DND-41 (cell line): ENCODE data around the gene TAB2.

Source experiments
- ATAC-seq: fragments of 200-7000 bp; cut with Tn5 transposase; 3 replicates; pipeline ENCODE4 v1.9.1; 2021; ENCODE audit warnings: low read depth; ENCODE audit not compliant: insufficient read depth
- DNase-seq: peaks from one replicate; pipeline ENCODE4 v3.0.0-alpha.2; 2020
- H2AFZ ChIP-seq: 2 replicates; pipeline ENCODE4 v1.6.0; 2012; ENCODE audit warnings: low read depth, low read length
- H3K27ac ChIP-seq: 2 replicates; pipeline ENCODE4 v1.5.1; 2012; ENCODE audit warnings: low read length, inconsistent platforms
- H3K27me3 ChIP-seq: fragments of 200-600 bp; sonication (generic); 2 replicates; pipeline ENCODE4 v1.6.0; 2012; ENCODE audit warnings: low read length, mild to moderate bottlenecking, inconsistent platforms; ENCODE audit not compliant: insufficient read depth, poor library complexity
- H3K36me3 ChIP-seq: 2 replicates; pipeline ENCODE4 v1.5.1; 2012; ENCODE audit warnings: low read length, inconsistent platforms; ENCODE audit not compliant: insufficient read depth
- H3K4me1 ChIP-seq: 2 replicates; pipeline ENCODE4 v1.5.1; 2012; ENCODE audit warnings: mild to moderate bottlenecking, low read length; ENCODE audit not compliant: insufficient read depth
- H3K4me2 ChIP-seq: 2 replicates; pipeline ENCODE4 v1.6.0; 2012; ENCODE audit warnings: mild to moderate bottlenecking, moderate library complexity, low read length, inconsistent platforms; ENCODE audit not compliant: insufficient read depth
- H3K4me3 ChIP-seq, 2 experiments: fragments of 200-600 bp in 1 of 2; shearing (Covaris generic) in 1 of 2; 2 replicates each; pipeline ENCODE4 v1.5.1; 2012 to 2016; ENCODE audit warnings: inconsistent platforms in 2 of 2, low read length in 2 of 2, mild to moderate bottlenecking in 2 of 2, low read depth in 1 of 2, moderate library complexity in 1 of 2
- H3K79me2 ChIP-seq: 2 replicates; pipeline ENCODE4 v1.6.0; 2012; ENCODE audit warnings: low read length, inconsistent platforms; ENCODE audit not compliant: insufficient read depth
- H3K9ac ChIP-seq: 2 replicates; pipeline ENCODE4 v1.6.0; 2012; ENCODE audit warnings: low read depth, mild to moderate bottlenecking, inconsistent platforms, low read length, moderate library complexity
- H3K9me3 ChIP-seq: 2 replicates; pipeline ENCODE4 v1.5.1; 2012; ENCODE audit warnings: low read length, moderate library complexity, mild to moderate bottlenecking, inconsistent platforms; ENCODE audit not compliant: insufficient read depth, severe bottlenecking
- H4K20me1 ChIP-seq: 2 replicates; pipeline ENCODE4 v1.6.0; 2012; ENCODE audit warnings: low read length; ENCODE audit not compliant: insufficient read depth
- CTCF ChIP-seq: IDR thresholded peaks from 2 replicates; pipeline ENCODE4 v1.5.1; 2012; ENCODE audit warnings: borderline replicate concordance, low read length, moderate library complexity, mild to moderate bottlenecking; ENCODE audit not compliant: poor library complexity, severe bottlenecking; ENCODE audit errors: extremely low read depth
- EZH2 ChIP-seq: IDR thresholded peaks from 3 replicates; pipeline ENCODE4 v1.6.1; 2012; ENCODE audit warnings: borderline replicate concordance, low read depth, mild to moderate bottlenecking, moderate library complexity, low read length, inconsistent platforms; ENCODE audit not compliant: severe bottlenecking

Gene TAB2

GRCh38 chr6:149366267-149366921, 48.9 kb downstream of the TAB2 start:
- no peaks in the 10 kb centered on the region for H3K27me3 ChIP-seq
- H3K27ac ChIP-seq, result peak overlapping the region; percentile 58
- H3K36me3 ChIP-seq, result peaks cover 20% of the 10 kb centered on the region
- peaks cover 63% of the 10 kb centered on the region for H3K4me1 ChIP-seq
- DNase-seq (peak; percentile 33), ATAC-seq (peak; percentile 86)
- no peak overlapping the region for H2AFZ ChIP-seq
- no peak for TF ChIP-seq EZH2
- no peak for TF ChIP-seq CTCF
- H3K4me3 ChIP-seq, result no peak overlapping the region
- peaks cover 99% of the 10 kb centered on the region for H3K79me2 ChIP-seq
- H3K9ac ChIP-seq, result 0 out of 2 replicates have a peak overlapping the region, but pooled peaks have one; percentile 2
- H3K9me3 ChIP-seq, result no peaks in the 10 kb centered on the region
- H3K4me2 ChIP-seq, result peak overlapping the region; percentile 49
- H4K20me1 ChIP-seq, result peaks cover 51% of the 10 kb centered on the region

- DNase-seq, result no peak
- Histone ChIP-seq H3K27ac (0 out of 2 replicates have a peak overlapping the region, but pooled peaks have one; percentile 15), H2AFZ (no peak overlapping the region), H4K20me1 (peaks cover 45% of the 10 kb centered on the region), H3K36me3 (peaks cover 29% of the 10 kb centered on the region), H3K79me2 (peaks cover 98% of the 10 kb centered on the region), H3K4me2 (peak overlapping the region; percentile 16; the same call in 1 of the 2 replicates), H3K9me3 (no peaks in the 10 kb centered on the region), H3K27me3 (no peaks in the 10 kb centered on the region), H3K4me1 (peaks cover 54% of the 10 kb centered on the region), H3K4me3 (no peak overlapping the region), H3K9ac (no peak overlapping the region)
- ATAC-seq, result peak; percentile 84
- TF ChIP-seq EZH2 (no peak), CTCF (no peak)
Observed at GRCh38 chr6:149368065-149368464, 50.6 kb downstream of the TAB2 start.

GRCh38 chr6:149371154-149371553, 53.6 kb downstream of the TAB2 start:
- peaks cover 96% of the 10 kb centered on the region for H3K79me2 ChIP-seq
- H4K20me1 ChIP-seq, result peaks cover 32% of the 10 kb centered on the region
- no peak overlapping the region for H3K4me2 ChIP-seq
- H2AFZ ChIP-seq, result no peak overlapping the region
- H3K36me3 ChIP-seq, result peaks cover 46% of the 10 kb centered on the region
- no peak overlapping the region for H3K9ac ChIP-seq
- no peaks in the 10 kb centered on the region for H3K9me3 ChIP-seq
- H3K27ac ChIP-seq, result no peak overlapping the region
- no peaks in the 10 kb centered on the region for H3K27me3 ChIP-seq
- DNase-seq, result no peak
- ATAC-seq, result no peak
- H3K4me3 ChIP-seq, result no peak overlapping the region
- TF ChIP-seq EZH2 (no peak), CTCF (no peak)
- H3K4me1 ChIP-seq, result peaks cover 25% of the 10 kb centered on the region

- DNase-seq (no peak), ATAC-seq (no peak)
- Histone ChIP-seq H3K27me3 (no peaks in the 10 kb centered on the region), H3K4me1 (peaks cover 16% of the 10 kb centered on the region), H3K36me3 (peaks cover 50% of the 10 kb centered on the region), H4K20me1 (peaks cover 27% of the 10 kb centered on the region), H3K79me2 (peaks cover 93% of the 10 kb centered on the region), H3K9ac (no peak overlapping the region), H3K9me3 (no peaks in the 10 kb centered on the region), H2AFZ (no peak overlapping the region), H3K27ac (no peak overlapping the region), H3K4me3 (no peak overlapping the region), H3K4me2 (no peak overlapping the region)
- TF ChIP-seq CTCF (no peak), EZH2 (no peak)
Observed at GRCh38 chr6:149372062-149372461, 54.5 kb downstream of the TAB2 start.
